Measurements from ENCODE around the gene ZBED1. TPM values are rescaled to one million over a fixed set of nuclear protein-coding genes. Genes with fewer than 3 reads are reported as not detected.
A peak's percentile ranks its signal among the peaks of the same experiment; 100 is the strongest.

Gene ZBED1
- total and polyA plus RNA-seq, 2 donors (not counting 1 experiment from before 2014, with no cell fraction given): 14.5 to 24.8 TPM

GRCh38 chrX:2452799-2453198 lies 48.0 kb downstream of the ZBED1 start:
- Histone ChIP-seq H3K4me3 (replicated peaks in 1 of 4; ENCODE audit: control extremely low read depth in 1 of 4, insufficient read depth in 1 of 4, low read depth in 3 of 4, low read length in 4 of 4) (no peak overlapping the region), H3K4me2 (ENCODE audit: extremely low read depth, insufficient read depth, low read length) (no peak overlapping the region), H3K4me1 (ENCODE audit: control insufficient read depth, extremely low read depth, insufficient read depth, low read length) (no peaks in the 10 kb centered on the region), H3K36me3 (ENCODE audit: control insufficient read depth, insufficient read depth, low read length) (no peaks in the 10 kb centered on the region), H2AFZ (ENCODE audit: low read length) (no peak overlapping the region), H3K79me2 (ENCODE audit: control insufficient read depth, insufficient read depth, low read length) (peaks cover 6% of the 10 kb centered on the region), H3K9me3 (ENCODE audit: control insufficient read depth, insufficient read depth, low read depth, low read length) (no peaks in the 10 kb centered on the region), H3K9ac (ENCODE audit: insufficient read depth, low read length) (no peak overlapping the region), H4K20me1 (ENCODE audit: control insufficient read depth, extremely low read depth, insufficient read depth, low read length) (no peaks in the 10 kb centered on the region), H3K27me3 (ENCODE audit: control insufficient read depth, insufficient read depth, low read length) (no peaks in the 10 kb centered on the region), H3K27ac (ENCODE audit: insufficient read depth, low read length) (no peak overlapping the region)
- no peak for TF ChIP-seq EZH2 (IDR thresholded peaks at IDR 0.05; ENCODE audit: low read length, missing control alignments)
- no peak for TF ChIP-seq CTCF (conservative IDR thresholded peaks at IDR 0.05 in 1 of 2, IDR thresholded peaks at IDR 0.05 in 1 of 2; ENCODE audit: low read depth in 1 of 2, low read length in 2 of 2)
- DNase-seq (ENCODE audit: low read depth in 2 of 2): no peak

- TF ChIP-seq EZH2 (IDR thresholded peaks at IDR 0.05; ENCODE audit: low read length, missing control alignments) (no peak), CTCF (conservative IDR thresholded peaks at IDR 0.05 in 1 of 2, IDR thresholded peaks at IDR 0.05 in 1 of 2; ENCODE audit: low read depth in 1 of 2, low read length in 2 of 2) (no peak)
- Histone ChIP-seq H3K9me3 (ENCODE audit: control insufficient read depth, insufficient read depth, low read depth, low read length) (no peaks in the 10 kb centered on the region), H3K36me3 (ENCODE audit: control insufficient read depth, insufficient read depth, low read length) (no peaks in the 10 kb centered on the region), H4K20me1 (ENCODE audit: control insufficient read depth, extremely low read depth, insufficient read depth, low read length) (no peaks in the 10 kb centered on the region), H3K4me2 (ENCODE audit: extremely low read depth, insufficient read depth, low read length) (no peak overlapping the region), H3K79me2 (ENCODE audit: control insufficient read depth, insufficient read depth, low read length) (peaks cover 6% of the 10 kb centered on the region), H3K9ac (ENCODE audit: insufficient read depth, low read length) (no peak overlapping the region), H3K4me1 (ENCODE audit: control insufficient read depth, extremely low read depth, insufficient read depth, low read length) (no peaks in the 10 kb centered on the region), H2AFZ (ENCODE audit: low read length) (no peak overlapping the region), H3K4me3 (replicated peaks in 1 of 4; ENCODE audit: control extremely low read depth in 1 of 4, insufficient read depth in 1 of 4, low read depth in 3 of 4, low read length in 4 of 4) (no peak overlapping the region), H3K27me3 (ENCODE audit: control insufficient read depth, insufficient read depth, low read length) (no peaks in the 10 kb centered on the region), H3K27ac (ENCODE audit: insufficient read depth, low read length) (no peak overlapping the region)
- no peak for DNase-seq (ENCODE audit: low read depth in 2 of 2)
These were observed 48.4 kb downstream of the ZBED1 start for GRCh38 chrX:2452317-2452784.

DNA sequence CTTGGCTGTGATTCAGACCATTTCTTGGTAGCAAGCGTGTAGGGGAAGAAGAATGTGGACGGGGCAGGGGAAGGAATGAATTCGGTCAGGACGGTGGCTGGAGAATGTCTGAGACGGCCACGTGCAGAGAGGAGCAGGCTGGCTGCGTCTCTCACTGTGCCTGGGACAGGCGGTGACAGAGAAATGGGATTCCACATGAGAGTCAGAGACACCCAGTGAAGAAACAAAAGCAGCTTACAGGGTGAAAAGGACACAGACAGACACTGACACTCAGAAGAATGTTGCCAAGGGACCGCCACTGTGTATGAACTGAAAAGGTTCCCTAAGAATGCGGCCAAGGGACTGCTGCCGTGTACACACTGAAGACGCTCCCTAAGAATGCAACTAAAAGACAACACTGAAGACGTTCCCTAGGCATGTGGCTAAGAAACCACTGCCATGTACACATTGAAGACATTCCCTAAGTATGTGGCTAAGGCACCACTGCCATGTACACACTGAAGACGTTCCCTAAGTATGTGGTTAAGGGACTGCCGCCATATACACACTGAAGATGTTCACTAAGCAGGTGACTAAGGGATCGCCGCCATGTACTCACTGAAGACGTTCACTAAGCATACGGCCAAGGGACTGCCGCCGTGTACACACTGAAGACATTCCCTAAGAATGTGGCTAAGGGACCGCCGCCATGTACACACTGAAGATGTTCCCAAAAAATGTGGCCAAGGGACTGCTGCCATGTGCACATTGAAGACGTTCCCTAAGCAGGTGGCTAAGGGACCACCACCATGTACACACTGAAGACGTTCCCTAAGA lies 49.1 kb downstream of the ZBED1 start:
- Histone ChIP-seq H3K79me2 (ENCODE audit: control insufficient read depth, insufficient read depth, low read length) (peaks cover 6% of the 10 kb centered on the region), H3K9me3 (ENCODE audit: control insufficient read depth, insufficient read depth, low read depth, low read length) (no peaks in the 10 kb centered on the region), H3K4me2 (ENCODE audit: extremely low read depth, insufficient read depth, low read length) (no peak overlapping the region), H3K4me3 (replicated peaks in 1 of 4; ENCODE audit: control extremely low read depth in 1 of 4, insufficient read depth in 1 of 4, low read depth in 3 of 4, low read length in 4 of 4) (no peak overlapping the region), H2AFZ (ENCODE audit: low read length) (no peak overlapping the region), H4K20me1 (ENCODE audit: control insufficient read depth, extremely low read depth, insufficient read depth, low read length) (no peaks in the 10 kb centered on the region), H3K36me3 (ENCODE audit: control insufficient read depth, insufficient read depth, low read length) (no peaks in the 10 kb centered on the region), H3K9ac (ENCODE audit: insufficient read depth, low read length) (no peak overlapping the region), H3K4me1 (ENCODE audit: control insufficient read depth, extremely low read depth, insufficient read depth, low read length) (no peaks in the 10 kb centered on the region), H3K27me3 (ENCODE audit: control insufficient read depth, insufficient read depth, low read length) (no peaks in the 10 kb centered on the region), H3K27ac (ENCODE audit: insufficient read depth, low read length) (no peak overlapping the region)
- peak; percentile 56 to 84 for DNase-seq (ENCODE audit: low read depth in 2 of 2)
- TF ChIP-seq CTCF (conservative IDR thresholded peaks at IDR 0.05 in 1 of 2, IDR thresholded peaks at IDR 0.05 in 1 of 2; ENCODE audit: low read depth in 1 of 2, low read length in 2 of 2) (no peak), EZH2 (IDR thresholded peaks at IDR 0.05; ENCODE audit: low read length, missing control alignments) (no peak)
